Psoas muscle (tissue), 8 donors: ENCODE results near the gene RPS26. TPM values are rescaled to one million over a fixed set of nuclear protein-coding genes. Genes with fewer than 3 reads are reported as not detected.

Source experiments
- ATAC-seq, 4 donors: fragments of 200-7000 bp; cut with Tn5 transposase; one replicate each; pipeline ENCODE4 v1.9.1; 2020; ENCODE audit warnings: moderate library complexity in 3 of 4, mild to moderate bottlenecking in 2 of 4
- DNase-seq, 2 donors: peaks; one replicate each; pipeline ENCODE4 v3.0.0-alpha.2; 2020
- H3K27ac ChIP-seq: fragments of 200-600 bp; one replicate; pipeline ENCODE4 v1.8.0; 2022
- H3K27me3 ChIP-seq, 3 donors: fragments of 200-600 bp in 1 of 3; one replicate each; pipeline versions ENCODE4 v1.6.1 to v1.8.0; 2013 to 2022; ENCODE audit warnings: low read length in 2 of 3, mild to moderate bottlenecking in 2 of 3, moderate library complexity in 1 of 3; ENCODE audit not compliant: insufficient read depth in 3 of 3
- H3K36me3 ChIP-seq, 2 donors: fragments of 200-600 bp in 1 of 2; one replicate each; pipeline versions ENCODE4 v1.6.1 to v1.8.0; 2013 to 2022; ENCODE audit warnings: low read depth in 1 of 2, mild to moderate bottlenecking in 1 of 2, moderate library complexity in 1 of 2; ENCODE audit not compliant: insufficient read depth in 1 of 2
- H3K4me1 ChIP-seq: fragments of 200-600 bp; one replicate; pipeline ENCODE4 v1.8.0; 2022
- H3K4me3 ChIP-seq: fragments of 200-600 bp; one replicate; pipeline ENCODE4 v1.8.0; 2022; ENCODE audit warnings: mild to moderate bottlenecking
- H3K9me3 ChIP-seq: fragments of 200-600 bp; one replicate; pipeline ENCODE4 v1.8.0; 2022
- CTCF ChIP-seq: fragments of 200-600 bp; IDR thresholded peaks from one replicate; pipeline ENCODE4 v1.8.0; 2022; ENCODE audit warnings: antibody characterized with exemption
- WGBS, 3 donors: extraction: QIAGEN DNeasy Blood & Tissue Kit; methylation state at CpG; one replicate each; pipeline versions ENCODE4 v1.1.6 to v1.1.7; 2013; 5-methylcytosine and 5-hydroxymethylcytosine counted together
- intact Hi-C, 2 donors: fragments of 100-400 bp; cut with DNase I; formaldehyde crosslinking; loops; one replicate each; pipeline versions ENCODE4 v1.11.0 to v1.14.2; 2022
- polyA plus RNA-seq, 3 donors: library from polyadenylated mRNA; stranded (reverse); fragments of 200-250 nt; gene quantifications; one replicate each; pipeline ENCODE4 v1.2.3, GENCODE V29; 2013
- total RNA-seq, 4 donors: library from RNA; stranded (reverse); fragmentation: NEBNext Ultra II Directional in 2 of 4; extraction: Animal tissue kit (Norgen Biotek cat#: 25700) in 2 of 4; gene quantifications; one replicate each; pipeline versions ENCODE4 v1.2.1 to v1.2.4, GENCODE V29; 2021 to 2023
- donor health status: healthy with polysubstance abuse.
- donor health status: DM: no; HTN: no; CAD: no; lungs with moderate emphysema.
- donor health status: Bipolar disorder and iron deficiency.
- donor health status: healthy.
- donor health status: DM: yes; HTN: yes; CAD: no.
- donor health status: DM: no; HTN: no; CAD: no.
- donor health status: DM: no; HTN: no; CAD: no.
- donor health status: DM: yes; HTN: yes; CAD: no.

The RPS26 gene
- total and polyA plus RNA-seq, 7 donors = 16.6 to 1,360 (median 49.8) TPM

DNA sequence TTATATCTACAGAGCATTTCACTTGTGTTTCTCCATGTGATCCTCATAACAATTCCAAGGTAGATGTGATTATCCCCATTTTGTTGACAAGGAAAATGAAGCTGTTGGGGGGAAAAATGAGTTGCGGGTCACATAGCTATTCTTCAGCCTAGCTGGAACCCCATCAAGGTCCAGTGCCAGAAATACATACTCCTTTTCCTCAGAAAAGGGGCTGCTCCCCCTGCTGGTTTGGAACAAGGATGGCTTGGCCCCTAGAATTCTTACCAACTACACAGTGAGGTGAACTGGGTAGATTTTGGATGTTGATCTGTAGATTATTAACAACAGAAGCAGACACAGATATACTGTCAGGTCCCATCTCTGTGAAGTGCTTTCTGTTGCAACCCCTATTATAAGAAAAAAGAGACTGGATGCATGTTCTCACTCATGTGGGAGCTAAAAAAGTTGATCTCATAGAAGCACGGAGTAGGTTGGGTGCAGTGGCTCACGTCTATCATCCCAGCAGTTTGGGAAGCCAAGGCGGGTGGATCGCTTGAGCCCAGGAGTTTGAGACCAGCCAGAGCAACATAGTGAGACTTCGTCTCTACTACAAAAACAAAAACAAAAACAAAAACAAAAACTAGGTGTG lies 11.9 kb upstream of the RPS26 start:
- WGBS, 3 donors = 76 to 89% (median 83%) methylated on average over 6 of the region's 6 CpGs
- Histone ChIP-seq H3K9me3 (no peaks in the 10 kb centered on the region), H3K4me3 (no peak overlapping the region), H3K27ac (no peak overlapping the region), H3K36me3 (peaks cover 0 to 74% of the 10 kb centered on the region in 2 donors), H3K27me3 (no peaks in the 10 kb centered on the region), H3K4me1 (no peaks in the 10 kb centered on the region)
- DNase-seq (no peak), ATAC-seq (peak in 1 of 4 donors; percentile 69)
- intact Hi-C loops = loop anchor here in 1 of 2 donors (5.0 kb wide), 1 partner anchor 292 kb away; no protein-coding TSS in a partner anchor
- peak; percentile 50 for TF ChIP-seq CTCF

GRCh38 chr12:56031987-56032386 lies 9.7 kb upstream of the RPS26 start:
- Histone ChIP-seq H3K4me3 (no peak overlapping the region), H3K27ac (no peak overlapping the region), H3K36me3 (peaks cover 0 to 88% of the 10 kb centered on the region in 2 donors), H3K9me3 (no peaks in the 10 kb centered on the region), H3K4me1 (no peaks in the 10 kb centered on the region), H3K27me3 (no peaks in the 10 kb centered on the region)
- no peak for TF ChIP-seq CTCF
- ATAC-seq (no peak), DNase-seq (no peak)
- 96 to 100% (median 100%) methylated on average over 1 of the region's 1 CpG for WGBS, 3 donors
- intact Hi-C loops = no loop called here

DNA sequence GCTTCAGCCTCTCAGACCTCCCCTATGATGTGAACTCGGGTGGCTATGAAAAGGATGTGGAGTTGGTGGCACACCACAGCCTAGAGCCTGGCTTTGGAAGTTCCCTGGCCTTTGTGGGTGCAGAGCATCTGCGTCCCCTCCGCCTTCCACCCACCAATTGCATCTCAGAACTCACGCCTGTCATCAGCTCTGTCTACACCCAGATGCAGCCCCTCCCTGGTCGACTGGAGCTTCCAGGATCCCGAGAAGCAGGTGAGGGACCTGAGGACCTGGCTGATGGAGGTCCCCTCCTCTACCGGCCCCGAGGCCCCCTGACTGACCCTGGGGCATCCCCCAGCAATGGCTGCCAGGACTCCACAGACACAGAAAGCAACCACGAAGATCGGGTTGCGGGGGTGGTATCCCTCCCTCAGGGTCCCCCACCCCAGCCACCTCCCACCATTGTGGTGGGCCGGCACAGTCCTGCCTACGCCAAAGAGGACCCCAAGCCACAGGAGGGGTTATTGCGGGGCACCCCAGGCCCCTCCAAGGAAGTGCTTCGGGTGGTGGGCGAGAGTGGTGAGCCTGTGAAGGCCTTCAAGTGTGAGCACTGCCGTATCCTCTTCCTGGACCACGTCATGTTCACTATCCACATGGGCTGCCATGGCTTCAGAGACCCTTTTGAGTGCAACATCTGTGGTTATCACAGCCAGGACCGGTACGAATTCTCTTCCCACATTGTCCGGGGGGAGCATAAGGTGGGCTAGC lies 7.0 kb upstream of the RPS26 start:
- WGBS, 3 donors = 85 to 92% (median 86%) methylated on average over 21 of the region's 21 CpGs
- TF ChIP-seq CTCF = no peak
- ATAC-seq (no peak), DNase-seq (no peak)
- Histone ChIP-seq H3K27ac (no peak overlapping the region), H3K9me3 (no peaks in the 10 kb centered on the region), H3K36me3 (peaks cover 0 to 70% of the 10 kb centered on the region in 2 donors), H3K4me3 (no peak overlapping the region), H3K4me1 (no peaks in the 10 kb centered on the region), H3K27me3 (no peaks in the 10 kb centered on the region)
- intact Hi-C loops = loop anchor here in 1 of 2 donors (5.0 kb wide), 1 partner anchor 37 kb away; the partner anchor contains the start of gene SUOX

- Histone ChIP-seq H3K27me3 (no peaks in the 10 kb centered on the region), H3K4me1 (peaks cover 6% of the 10 kb centered on the region), H3K4me3 (no peak overlapping the region), H3K9me3 (no peaks in the 10 kb centered on the region), H3K27ac (no peak overlapping the region), H3K36me3 (peaks cover 0 to 47% of the 10 kb centered on the region in 2 donors)
- intact Hi-C loops = loop anchor here in 1 of 2 donors (5.0 kb wide), 1 partner anchor 40 kb away; the partner anchor contains the start of gene SUOX
- ATAC-seq (no peak), DNase-seq (no peak)
- WGBS, 3 donors = 75 to 81% (median 75%) methylated on average over 2 of the region's 2 CpGs
- TF ChIP-seq CTCF = no peak
These were observed 4.6 kb upstream of the RPS26 start for GRCh38 chr12:56037161-56037560.
